CD4-positive, alpha-beta T cell treated with Interferon gamma for 1 hour (primary cell): Measurements from ENCODE around the gene SLC22A5.
"Not testable (repeated sequence)": the region's sequence is repeated elsewhere in the genome, so short reads cannot be mapped to it uniquely, and the experiment has no call there.

Experiments
- DNase-seq: peaks from one replicate; pipeline ENCODE4 v3.0.0-alpha.2; 2020

SLC22A5 gene

DNA sequence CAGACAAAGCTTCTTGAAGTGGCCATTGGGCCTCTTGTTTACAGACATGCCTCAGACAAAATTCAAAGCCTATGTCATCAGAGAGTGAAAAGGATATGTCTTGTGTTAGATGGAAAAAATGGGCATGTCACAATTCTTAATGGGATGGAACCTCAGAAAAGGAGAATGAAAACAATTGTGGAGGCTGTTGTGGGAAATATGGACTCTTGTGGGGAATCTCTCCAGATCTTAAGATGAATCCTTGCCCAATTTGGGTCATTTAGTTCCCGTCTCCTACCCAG, 19.5 kb downstream of the SLC22A5 start:
- DNase-seq: no peak

GRCh38 chr5:132389585-132390286, 20.2 kb downstream of the SLC22A5 start:
- DNase-seq: no peak

DNA sequence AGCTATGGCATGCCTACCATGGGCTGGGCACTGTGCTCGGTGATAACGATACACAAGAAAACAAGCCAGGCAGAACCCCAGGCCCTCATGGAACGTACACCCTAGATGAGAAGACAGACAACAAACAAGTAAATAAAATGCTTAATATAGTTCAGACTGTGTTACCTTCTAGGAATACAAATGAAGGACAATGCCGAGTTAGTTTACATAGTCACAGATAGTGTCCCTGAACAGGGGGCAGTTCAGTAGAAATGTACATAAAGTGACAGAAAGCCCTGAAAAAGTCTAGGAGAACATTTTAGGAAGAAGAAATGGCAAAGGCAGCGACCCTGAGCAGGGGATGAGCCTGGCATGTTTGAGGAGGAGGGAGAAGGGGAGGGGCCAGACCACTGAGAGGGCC, 21.7 kb downstream of the SLC22A5 start:
- DNase-seq: no peak

DNA sequence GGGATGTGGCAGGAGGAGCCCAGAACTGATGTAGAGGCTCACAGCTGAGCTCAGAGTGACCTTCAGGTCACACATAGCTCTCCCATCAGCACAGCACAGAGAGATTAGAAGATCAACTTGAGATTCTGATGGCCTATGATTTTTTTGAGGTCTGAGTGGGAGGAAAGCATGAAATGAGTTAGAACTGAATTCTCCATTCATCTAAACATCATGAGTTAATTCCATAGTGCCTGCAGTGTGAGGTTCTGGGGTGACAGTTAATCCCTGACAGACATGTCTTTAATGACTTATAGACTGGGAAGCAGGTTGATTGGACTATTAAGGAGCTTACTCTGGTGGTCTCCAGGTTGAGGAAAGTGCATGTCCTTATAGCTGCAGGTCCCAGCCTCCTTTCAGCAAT, 22.4 kb downstream of the SLC22A5 start:
- no peak for DNase-seq

DNA sequence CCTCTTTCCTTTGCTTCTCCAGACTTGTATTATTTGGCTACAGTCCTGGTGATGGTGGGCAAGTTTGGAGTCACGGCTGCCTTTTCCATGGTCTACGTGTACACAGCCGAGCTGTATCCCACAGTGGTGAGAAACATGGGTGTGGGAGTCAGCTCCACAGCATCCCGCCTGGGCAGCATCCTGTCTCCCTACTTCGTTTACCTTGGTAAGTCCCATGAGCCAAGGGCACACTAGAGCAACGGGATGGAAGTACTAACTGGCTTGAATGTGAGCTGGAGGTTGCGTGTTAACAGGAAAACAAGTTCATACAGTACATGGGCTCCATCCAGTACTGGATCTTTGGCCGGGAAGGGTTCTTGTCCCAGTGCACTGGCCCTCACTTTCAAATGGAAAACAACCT, 22.9 kb downstream of the SLC22A5 start:
- DNase-seq: no peak

- no peak for DNase-seq
Observed at GRCh38 chr5:132392978-132393825, 23.7 kb downstream of the SLC22A5 start.

- DNase-seq: no peak
Observed at GRCh38 chr5:132394667-132395259, 25.3 kb downstream of the SLC22A5 start.

DNA sequence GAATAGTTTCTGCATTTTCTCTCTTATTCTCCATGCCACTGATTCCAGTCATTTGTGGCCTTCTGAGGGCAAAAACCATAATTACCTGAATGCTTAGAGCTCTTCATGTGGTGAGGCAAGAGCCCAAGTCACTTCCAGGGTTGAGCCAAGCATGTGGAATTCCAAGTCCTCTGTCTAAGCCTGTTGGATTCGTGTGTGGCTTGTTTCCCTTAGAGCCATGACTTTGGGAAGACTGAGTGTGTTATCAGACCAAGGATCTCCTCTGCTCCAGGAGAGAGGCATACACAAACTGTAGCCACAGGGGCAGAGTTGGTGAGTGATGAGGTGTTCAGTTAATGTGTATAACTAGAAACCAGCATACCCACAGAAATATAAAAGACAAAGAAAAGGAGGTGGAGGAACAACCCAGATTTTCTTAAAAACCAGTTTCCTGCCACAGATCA, 27.1 kb downstream of the SLC22A5 start:
- DNase-seq: no peak

DNA sequence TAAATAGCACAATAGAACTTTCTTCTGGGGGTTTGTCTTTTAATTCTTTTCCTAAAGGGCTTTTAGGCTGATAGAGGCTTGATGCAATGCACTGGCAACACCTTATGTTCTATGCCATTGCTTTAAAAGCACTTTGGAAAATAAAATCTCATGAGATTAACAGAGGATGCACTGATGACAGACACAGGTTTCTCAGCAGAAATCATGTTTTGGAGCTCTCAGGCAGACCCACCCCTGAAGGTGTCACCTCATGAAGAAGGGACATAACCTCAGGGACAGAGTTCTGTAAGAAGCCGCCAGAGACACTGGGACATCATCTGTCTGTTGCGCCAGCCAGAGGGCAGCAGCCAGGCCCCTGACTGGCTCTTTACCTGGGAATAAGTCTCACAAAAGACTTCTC, 27.7 kb downstream of the SLC22A5 start:
- DNase-seq: no peak

GRCh38 chr5:132397936-132398675, 28.6 kb downstream of the SLC22A5 start:
- DNase-seq: not testable (repeated sequence)

DNA sequence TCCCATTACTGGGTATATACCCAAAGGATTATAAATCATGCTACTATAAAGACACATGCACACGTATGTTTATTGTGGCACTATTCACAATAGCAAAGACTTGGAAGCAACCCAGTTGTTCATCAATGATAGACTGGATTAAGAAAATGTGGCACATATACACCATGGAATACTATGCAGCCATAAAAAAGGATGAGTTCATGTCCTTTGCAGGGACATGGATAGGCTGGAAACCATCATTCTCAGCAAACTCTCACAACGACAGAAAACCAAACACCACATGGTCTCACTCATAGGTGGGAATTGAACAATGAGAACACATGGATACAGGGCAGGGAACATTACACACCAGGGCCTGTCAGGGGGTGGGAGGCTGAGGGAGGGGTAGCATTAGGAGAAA, 34.5 kb downstream of the SLC22A5 start:
- not testable (repeated sequence) for DNase-seq

GRCh38 chr5:132405646-132406045, 36.1 kb downstream of the SLC22A5 start:
- DNase-seq: no peak

DNA sequence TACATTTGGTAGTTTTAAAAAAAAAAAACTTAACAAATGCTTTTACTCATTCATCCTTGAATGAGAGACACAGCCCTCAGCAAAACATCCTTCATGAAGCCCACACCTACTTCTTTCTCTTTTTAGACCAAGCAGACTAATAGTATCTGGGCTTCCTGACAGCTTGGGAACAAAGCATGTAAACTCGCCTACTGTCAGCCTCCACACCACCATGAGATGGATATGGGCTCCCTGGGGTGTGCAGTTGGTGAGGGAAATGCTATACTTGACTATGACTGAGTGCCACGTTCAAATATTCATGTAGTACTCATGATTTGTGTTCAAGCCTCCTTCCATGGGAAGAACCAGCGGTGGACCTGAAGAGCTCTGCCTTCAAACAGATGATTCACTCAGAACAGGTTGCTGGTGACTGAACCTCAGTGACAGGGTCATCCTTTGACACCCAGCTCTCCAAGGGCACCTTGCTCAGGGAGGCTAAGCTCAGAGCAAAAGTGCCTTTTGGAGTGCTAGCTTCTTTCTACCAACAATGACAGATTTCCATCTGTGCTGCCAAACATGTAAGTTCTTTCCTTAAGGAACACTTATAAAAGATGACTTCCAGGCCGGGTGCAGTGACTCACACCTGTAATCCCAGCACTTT, 36.8 kb downstream of the SLC22A5 start:
- DNase-seq: no peak

DNA sequence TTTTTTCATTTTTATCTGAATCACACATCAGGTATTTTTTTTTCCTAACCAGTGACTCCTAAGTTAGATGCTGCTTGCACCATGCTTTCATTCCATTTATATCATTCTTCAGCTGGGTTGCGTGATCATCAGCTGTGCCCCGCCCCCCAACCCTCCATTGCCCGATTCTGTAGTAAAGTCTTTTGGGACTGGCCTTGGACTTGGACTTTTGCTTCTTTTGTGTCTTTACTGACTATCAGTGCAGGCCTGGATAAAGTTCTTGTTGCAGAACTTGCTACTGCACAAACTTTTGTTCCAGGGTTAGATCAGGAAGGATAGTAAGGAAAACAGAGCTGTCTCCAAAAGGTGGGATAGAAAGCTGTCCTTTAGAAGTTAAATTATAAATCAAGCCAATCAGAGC, 38.5 kb downstream of the SLC22A5 start:
- DNase-seq: no peak

DNA sequence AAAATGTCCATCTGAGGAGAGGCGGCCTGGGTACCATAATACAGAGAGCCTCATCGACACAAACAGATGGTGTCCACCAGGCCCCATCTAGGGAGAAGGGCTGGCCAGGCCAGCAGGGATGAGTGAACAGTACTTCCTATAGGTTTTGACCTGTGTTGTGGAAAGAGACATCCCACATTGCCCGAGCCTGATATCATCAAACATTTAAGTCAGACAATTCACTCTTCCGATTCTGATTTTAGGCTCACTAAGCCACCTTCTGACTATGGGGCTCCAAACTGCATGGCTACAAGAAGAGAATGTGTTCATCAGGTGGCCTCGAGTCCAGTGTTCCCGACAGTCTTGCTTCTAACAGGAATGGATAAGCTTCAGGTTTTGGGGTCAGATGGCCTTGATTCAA, 38.9 kb downstream of the SLC22A5 start:
- DNase-seq: no peak

- no peak for DNase-seq
Observed at GRCh38 chr5:132408965-132409364, 39.5 kb downstream of the SLC22A5 start.

GRCh38 chr5:132410451-132411303, 41.2 kb downstream of the SLC22A5 start:
- DNase-seq: peak; percentile 85

DNA sequence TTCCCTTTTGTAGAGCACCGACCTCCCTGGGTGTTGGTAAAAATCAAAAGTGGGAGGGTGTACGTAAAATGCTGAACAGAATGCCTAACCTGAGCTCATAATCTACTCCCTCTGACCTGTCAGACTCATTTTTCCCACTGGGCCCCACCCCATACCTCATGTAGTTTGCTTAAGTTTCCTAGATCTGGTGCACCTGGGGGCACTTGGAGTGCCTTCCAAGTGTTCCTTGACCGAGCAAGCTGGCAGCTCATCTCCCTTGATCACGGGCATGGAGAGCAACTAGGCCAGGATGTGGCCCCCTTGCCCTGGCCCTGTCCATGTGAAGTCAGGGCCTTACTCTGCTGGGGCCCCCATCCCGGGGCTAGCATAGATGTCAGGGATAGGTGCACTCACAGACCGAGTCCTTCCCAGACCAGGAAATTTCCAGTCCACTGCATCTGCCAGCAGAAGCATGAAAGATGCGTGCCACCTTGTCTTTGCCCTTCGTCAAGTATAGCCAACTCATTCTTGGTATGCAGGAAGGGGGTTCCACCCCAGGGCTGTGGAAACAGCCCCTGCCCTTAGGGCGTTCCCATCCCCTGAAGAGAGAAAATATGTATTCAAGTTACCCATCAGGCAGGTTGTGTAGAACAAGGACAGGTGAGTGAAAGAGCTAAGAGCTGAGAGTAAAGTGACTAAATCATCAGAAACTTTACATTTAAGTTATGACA, 41.9 kb downstream of the SLC22A5 start:
- DNase-seq: no peak

GRCh38 chr5:132413567-132413966, 44.1 kb downstream of the SLC22A5 start:
- DNase-seq: no peak

DNA sequence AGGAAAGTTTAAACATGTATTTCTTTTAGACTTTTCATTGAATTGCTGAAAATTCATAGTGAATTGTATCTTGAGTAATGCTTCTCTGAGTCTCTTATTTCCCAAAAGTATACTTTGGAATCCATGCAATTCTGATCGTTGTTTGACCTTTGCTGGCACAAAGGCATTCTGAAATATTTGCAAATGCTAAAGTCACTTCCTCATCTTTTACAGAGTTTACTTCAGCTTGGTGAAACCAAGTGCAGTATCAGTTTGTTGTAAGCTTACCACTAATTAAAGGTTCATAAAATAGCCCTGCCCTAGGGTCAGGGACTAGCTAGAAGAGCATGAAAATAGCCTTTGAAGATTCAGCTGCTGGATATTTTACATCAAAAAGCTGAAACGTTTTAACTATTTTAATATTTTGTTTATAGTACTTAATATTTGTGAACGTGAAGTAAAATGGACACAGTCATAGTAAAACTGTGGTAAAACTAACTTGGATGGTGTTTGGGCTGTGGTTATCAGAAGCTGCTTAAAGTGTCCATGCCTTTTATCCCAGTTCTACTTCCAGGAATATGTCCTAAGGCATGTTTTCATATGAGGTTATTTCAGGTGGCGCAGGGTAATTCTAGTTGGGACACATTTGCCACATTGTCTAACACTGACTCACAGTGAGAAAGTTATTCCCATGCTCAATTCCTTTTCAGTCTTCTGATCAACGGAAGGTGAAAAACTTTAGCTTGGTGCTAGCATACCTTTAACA, 45.3 kb downstream of the SLC22A5 start:
- DNase-seq: no peak
